Activated naive CD8-positive, alpha-beta T cell treated with anti-CD3 and anti-CD28 coated beads, Interleukin-2, amount 10 ng/mL, durations not matched to agents 7 days and 5 days (primary cell): ENCODE measurements around the gene ALDH16A1. TPM values are rescaled to one million over a fixed set of nuclear protein-coding genes. Genes with fewer than 3 reads are reported as not detected.
A peak's percentile ranks its signal among the peaks of the same experiment; 100 is the strongest.

ENCODE experiments used
- ATAC-seq: fragments of 150-1000 bp; cut with Tn5 transposase; one replicate; pipeline ENCODE4 v1.10.0; 2021; ENCODE audit warnings: low read depth, moderate library complexity
- POLR2A ChIA-PET: fragments of 350-600 bp; sonication (Branson Sonifier 250); formaldehyde crosslinking; loops from one replicate; lab custom pipeline; 2021; ENCODE audit warnings: antibody characterized with exemption; lab: Charles Lee
- DNase-seq: peaks from one replicate; pipeline ENCODE4 v3.0.0; 2021
- H3K27ac Mint-ChIP-seq: one replicate; pipeline ENCODE4 v1.8.0; 2022; ENCODE audit warnings: mild to moderate bottlenecking, mixed read lengths
- H3K27me3 Mint-ChIP-seq: one replicate; pipeline ENCODE4 v1.8.0; 2022; ENCODE audit warnings: mild to moderate bottlenecking, moderate library complexity, mixed read lengths
- H3K36me3 Mint-ChIP-seq: one replicate; pipeline ENCODE4 v1.8.0; 2021; ENCODE audit warnings: mild to moderate bottlenecking, mixed read lengths
- H3K4me1 Mint-ChIP-seq: one replicate; pipeline ENCODE4 v1.8.0; 2021; ENCODE audit warnings: mixed read lengths
- H3K4me3 Mint-ChIP-seq: one replicate; pipeline ENCODE4 v1.8.0; 2022; ENCODE audit warnings: mild to moderate bottlenecking, moderate library complexity, mixed read lengths
- H3K9me3 Mint-ChIP-seq: one replicate; pipeline ENCODE4 v1.8.0; 2021; ENCODE audit warnings: mixed read lengths
- total RNA-seq, 2 experiments: library from RNA; stranded (reverse); gene quantifications; one replicate each; pipeline ENCODE4 v1.2.3, GENCODE V29; 2021

Gene ALDH16A1
- 10 to 100 TPM; 41.8 to 42.9 TPM for total RNA-seq

DNA sequence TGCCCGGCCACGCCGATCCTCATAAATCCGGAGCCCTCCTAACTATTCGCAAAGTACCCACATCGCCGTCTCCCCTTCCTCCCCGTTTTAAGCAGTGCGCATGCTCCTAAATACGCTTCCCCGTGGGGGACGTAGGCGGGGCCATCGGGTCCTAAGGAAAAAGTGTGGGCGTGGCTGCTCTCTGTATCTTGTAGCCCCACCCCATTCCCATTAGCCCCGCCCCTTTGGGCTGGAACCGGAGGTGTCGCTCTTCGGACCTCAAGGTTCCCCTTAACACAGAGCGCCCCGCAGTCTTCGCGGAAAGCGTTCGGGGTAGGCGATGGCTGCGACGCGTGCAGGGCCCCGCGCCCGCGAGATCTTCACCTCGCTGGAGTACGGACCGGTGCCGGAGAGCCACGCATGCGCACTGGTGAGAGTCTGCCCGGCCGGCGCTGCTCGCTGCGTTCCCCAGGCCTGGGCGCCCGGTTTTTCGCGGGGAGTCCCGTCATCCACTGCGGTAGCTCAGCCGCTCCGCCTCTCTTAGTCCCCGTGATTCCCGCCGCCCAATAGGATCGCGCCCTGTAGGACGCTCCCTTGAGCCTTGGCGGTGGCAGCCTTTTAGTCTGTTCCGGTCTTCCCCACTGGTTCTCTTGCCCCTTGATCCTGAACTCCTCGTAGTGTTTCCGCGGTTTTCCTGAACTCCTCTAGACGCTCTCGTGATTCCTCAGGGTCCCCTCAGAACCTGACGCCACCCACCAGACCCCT is at the start of gene ALDH16A1:
TSS of gene ALDH16A1 (plus strand) at position 213 of the 744 bp plus-strand sequence. CDS start at position 320, 107 bp downstream.
- POLR2A ChIA-PET = interaction anchor here (0.5 to 5.1 kb wide), 21 partner anchors 9 to 1299 kb away, joined by 3 to 128 read pairs (median 4); partner anchors contain the start of genes FLT3LG, NOSIP, PRMT1 and PRRG2
- peak within 1 kb of the TSS; percentile 100 for H3K27ac Mint-ChIP-seq
- peak; percentile 99 for DNase-seq
- no peaks in the 10 kb centered on the region for H3K27me3 Mint-ChIP-seq
- H3K36me3 Mint-ChIP-seq = peaks cover 23% of the 10 kb centered on the region
- peak within 1 kb of the TSS; percentile 100 for H3K4me3 Mint-ChIP-seq
- no peaks in the 10 kb centered on the region for H3K9me3 Mint-ChIP-seq
- peaks cover 35% of the 10 kb centered on the region for H3K4me1 Mint-ChIP-seq
- ATAC-seq = peak; percentile 91

GRCh38 chr19:49403404-49404187 is 49.4 kb upstream of the ALDH16A1 start:
- Mint-ChIP-seq H3K4me1 (peaks cover 16% of the 10 kb centered on the region), H3K9me3 (no peaks in the 10 kb centered on the region), H3K27me3 (peaks cover 6% of the 10 kb centered on the region), H3K36me3 (no peaks in the 10 kb centered on the region), H3K27ac (no peak overlapping the region), H3K4me3 (no peak overlapping the region)
- no peak for DNase-seq
- no peak for ATAC-seq
- POLR2A ChIA-PET = interaction anchor here (0.6 to 0.9 kb wide), 2 partner anchors 50 to 91 kb away, joined by 3 read pairs; partner anchors contain the start of gene ALDH16A1

GRCh38 chr19:49407079-49407478 is 45.9 kb upstream of the ALDH16A1 start:
- no peaks in the 10 kb centered on the region for H3K36me3 Mint-ChIP-seq
- peaks cover 6% of the 10 kb centered on the region for H3K27me3 Mint-ChIP-seq
- DNase-seq = no peak
- POLR2A ChIA-PET = interaction anchor here (0.5 kb wide), 1 partner anchor 403 kb away, joined by 3 read pairs; no protein-coding TSS in a partner anchor
- peaks cover 42% of the 10 kb centered on the region for H3K4me1 Mint-ChIP-seq
- no peak overlapping the region for H3K27ac Mint-ChIP-seq
- H3K4me3 Mint-ChIP-seq = no peak overlapping the region
- no peak for ATAC-seq
- H3K9me3 Mint-ChIP-seq = no peaks in the 10 kb centered on the region

GRCh38 chr19:49407482-49408015 is 45.5 kb upstream of the ALDH16A1 start:
- ATAC-seq = no peak
- no peak for DNase-seq
- Mint-ChIP-seq H3K27me3 (peaks cover 6% of the 10 kb centered on the region), H3K4me3 (no peak overlapping the region), H3K4me1 (peaks cover 43% of the 10 kb centered on the region), H3K9me3 (no peaks in the 10 kb centered on the region), H3K36me3 (no peaks in the 10 kb centered on the region), H3K27ac (no peak overlapping the region)
- POLR2A ChIA-PET = interaction anchor here (0.9 kb wide), 1 partner anchor 62 kb away, joined by 3 read pairs; no protein-coding TSS in a partner anchor

DNA sequence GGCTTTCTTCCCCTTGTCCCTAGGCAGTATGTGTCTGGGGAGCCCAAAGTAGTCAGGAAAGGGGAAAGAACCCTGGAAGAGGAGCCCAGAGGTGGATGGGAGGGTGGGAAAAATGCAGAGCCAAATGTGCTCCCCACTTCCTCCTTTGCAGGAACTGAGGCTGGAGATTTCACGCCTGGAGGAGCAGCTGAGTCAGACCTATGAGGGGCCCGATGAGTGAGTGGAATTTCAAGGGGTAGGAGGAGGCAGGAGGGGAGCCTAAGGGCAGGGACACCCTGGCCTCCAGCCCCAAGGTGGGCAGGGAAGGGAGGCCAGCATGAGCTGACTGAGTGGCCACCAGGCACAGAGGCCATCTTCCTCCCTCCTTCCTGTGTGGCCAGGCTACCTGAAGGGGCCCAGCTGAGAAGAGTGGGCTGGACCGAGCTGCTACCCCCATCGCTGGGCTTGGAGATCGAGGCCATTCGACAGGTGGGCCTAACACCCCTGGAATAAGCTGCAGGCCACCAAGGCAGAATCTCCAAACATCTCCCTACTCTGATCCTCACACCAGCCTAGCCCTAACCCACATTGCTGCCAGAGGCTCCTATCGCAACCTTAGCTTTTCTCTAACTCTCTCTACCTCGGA is 44.1 kb upstream of the ALDH16A1 start:
- POLR2A ChIA-PET = interaction anchor here (0.6 to 3.2 kb wide), 4 partner anchors 17 to 75 kb away, joined by 3 to 16 read pairs (median 3); partner anchors contain the start of genes ALDH16A1 and GFY
- peak overlapping the region; percentile 88 for H3K27ac Mint-ChIP-seq
- H3K4me3 Mint-ChIP-seq = peak overlapping the region; percentile 77
- ATAC-seq (no peak), DNase-seq (no peak)
- peaks cover 5% of the 10 kb centered on the region for H3K27me3 Mint-ChIP-seq
- no peaks in the 10 kb centered on the region for H3K36me3 Mint-ChIP-seq
- peaks cover 43% of the 10 kb centered on the region for H3K4me1 Mint-ChIP-seq
- no peaks in the 10 kb centered on the region for H3K9me3 Mint-ChIP-seq

- Mint-ChIP-seq H3K9me3 (no peaks in the 10 kb centered on the region), H3K36me3 (no peaks in the 10 kb centered on the region), H3K4me1 (peaks cover 43% of the 10 kb centered on the region), H3K27ac (peak overlapping the region; percentile 88), H3K4me3 (peak overlapping the region; percentile 77), H3K27me3 (peaks cover 4% of the 10 kb centered on the region)
- DNase-seq = no peak
- POLR2A ChIA-PET = interaction anchor here (0.6 to 3.2 kb wide), 5 partner anchors 17 to 76 kb away, joined by 3 to 16 read pairs (median 3); partner anchors contain the start of genes ALDH16A1 and GFY
- peak; percentile 73 for ATAC-seq
Observed at GRCh38 chr19:49409441-49410029, 43.5 kb upstream of the ALDH16A1 start.

DNA sequence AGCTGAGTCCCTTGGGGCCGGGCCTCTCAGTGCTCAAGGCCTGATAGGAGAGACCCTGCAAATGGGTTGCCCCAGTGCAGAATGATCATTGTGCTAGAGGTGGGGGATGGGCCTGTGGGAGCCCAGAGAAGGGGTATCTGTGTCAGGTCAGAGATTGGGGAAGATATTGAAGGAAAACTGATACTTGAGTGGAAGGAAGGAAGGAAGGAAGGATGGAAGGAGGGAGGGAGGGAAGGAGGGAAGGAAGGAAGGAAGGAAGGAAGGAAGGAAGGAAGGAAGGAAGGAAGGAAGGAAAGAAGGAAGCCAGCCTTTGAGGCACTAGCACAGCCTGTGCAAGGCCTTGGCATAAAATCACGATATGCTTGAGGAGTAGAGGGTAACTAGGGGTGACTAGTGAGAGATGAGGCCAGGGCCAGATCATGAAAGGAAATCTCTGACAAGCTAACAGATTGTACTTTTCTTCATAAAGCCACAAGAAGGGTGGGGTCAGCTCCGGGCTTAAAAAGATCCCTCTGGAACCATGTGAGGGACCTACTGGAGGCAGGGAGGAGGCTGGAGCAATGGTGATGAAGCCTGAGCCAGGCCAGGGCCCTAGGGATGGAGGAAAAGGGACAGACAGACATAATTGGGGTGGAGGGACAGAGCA is 41.2 kb upstream of the ALDH16A1 start:
- peaks cover 7% of the 10 kb centered on the region for H3K27me3 Mint-ChIP-seq
- no peak for DNase-seq
- peaks cover 42% of the 10 kb centered on the region for H3K4me1 Mint-ChIP-seq
- no peak for ATAC-seq
- POLR2A ChIA-PET = interaction anchor here (1.7 to 3.2 kb wide), 2 partner anchors 12 to 15 kb away, joined by 6 to 16 read pairs; partner anchors contain the start of genes GFY and PTH2
- no peaks in the 10 kb centered on the region for H3K36me3 Mint-ChIP-seq
- no peaks in the 10 kb centered on the region for H3K9me3 Mint-ChIP-seq
- peak overlapping the region; percentile 59 for H3K27ac Mint-ChIP-seq
- H3K4me3 Mint-ChIP-seq = no peak overlapping the region

DNA sequence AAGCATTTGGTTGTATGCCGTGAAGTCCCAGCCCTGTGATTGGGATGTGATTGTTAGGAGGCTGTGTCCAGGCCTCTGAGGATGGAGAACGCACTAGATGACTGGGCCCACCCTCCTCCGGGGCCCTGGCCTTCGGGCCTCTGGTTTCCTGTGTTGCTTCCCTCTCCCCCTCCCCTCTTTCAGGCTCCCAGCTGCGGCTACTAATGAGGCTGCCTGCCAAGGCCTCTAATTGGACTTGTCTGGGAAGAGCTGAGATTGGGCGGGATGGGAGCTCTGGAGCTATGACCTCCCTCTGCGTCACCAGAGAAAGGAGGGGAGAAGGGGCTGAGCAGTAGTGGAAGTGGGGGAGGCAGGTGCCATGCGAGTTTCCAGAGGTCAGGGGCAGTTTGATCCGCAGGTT is 39.7 kb upstream of the ALDH16A1 start:
- POLR2A ChIA-PET = interaction anchor here (1.4 kb wide), 1 partner anchor 9 kb away, joined by 4 read pairs; the partner anchor contains the start of gene PTH2
- peaks cover 11% of the 10 kb centered on the region for H3K27me3 Mint-ChIP-seq
- H3K27ac Mint-ChIP-seq = no peak overlapping the region
- ATAC-seq = no peak
- no peaks in the 10 kb centered on the region for H3K36me3 Mint-ChIP-seq
- no peak for DNase-seq
- H3K4me1 Mint-ChIP-seq = peaks cover 33% of the 10 kb centered on the region
- H3K4me3 Mint-ChIP-seq = no peak overlapping the region
- no peaks in the 10 kb centered on the region for H3K9me3 Mint-ChIP-seq

DNA sequence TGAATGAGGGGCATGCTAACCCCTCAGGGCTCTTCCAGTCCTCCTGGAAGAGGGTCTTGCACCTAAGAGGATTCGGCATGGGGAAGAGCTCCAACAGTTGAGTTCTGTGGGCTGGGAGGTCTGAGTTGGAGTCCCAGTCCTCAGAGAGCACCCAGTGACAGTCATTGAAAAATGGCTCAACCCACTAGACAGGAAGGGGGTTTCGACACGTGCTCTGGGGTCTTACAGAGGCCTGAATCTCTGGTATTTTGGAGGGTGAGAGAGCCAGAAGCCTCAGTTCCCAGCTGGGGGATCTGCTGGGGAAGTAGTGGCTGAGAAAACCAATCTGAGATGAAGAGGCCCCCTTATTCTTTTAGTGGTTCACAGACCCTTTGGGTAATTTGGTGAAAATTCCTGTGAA is 38.8 kb upstream of the ALDH16A1 start:
- H3K4me1 Mint-ChIP-seq = peaks cover 25% of the 10 kb centered on the region
- no peaks in the 10 kb centered on the region for H3K36me3 Mint-ChIP-seq
- POLR2A ChIA-PET = no interaction called here
- H3K27ac Mint-ChIP-seq = no peak overlapping the region
- peaks cover 20% of the 10 kb centered on the region for H3K27me3 Mint-ChIP-seq
- ATAC-seq = no peak
- DNase-seq = no peak
- H3K4me3 Mint-ChIP-seq = no peak overlapping the region
- no peaks in the 10 kb centered on the region for H3K9me3 Mint-ChIP-seq

- peaks cover 30% of the 10 kb centered on the region for H3K27me3 Mint-ChIP-seq
- H3K27ac Mint-ChIP-seq = no peak overlapping the region
- POLR2A ChIA-PET = no interaction called here
- peaks cover 15% of the 10 kb centered on the region for H3K4me1 Mint-ChIP-seq
- ATAC-seq (no peak), DNase-seq (no peak)
- no peak overlapping the region for H3K4me3 Mint-ChIP-seq
- H3K36me3 Mint-ChIP-seq = no peaks in the 10 kb centered on the region
- H3K9me3 Mint-ChIP-seq = no peaks in the 10 kb centered on the region
Observed at GRCh38 chr19:49415102-49415809, 37.8 kb upstream of the ALDH16A1 start.

- POLR2A ChIA-PET = interaction anchor here (1.3 kb wide), 1 partner anchor 55 kb away, joined by 3 read pairs; no protein-coding TSS in a partner anchor
- peak overlapping the region; percentile 57 for H3K27ac Mint-ChIP-seq
Observed at GRCh38 chr19:49415810-49416200, 37.2 kb upstream of the ALDH16A1 start.

More at GRCh38 chr19:49415810-49416200, 37.2 kb upstream of the ALDH16A1 start:
- H3K4me3 Mint-ChIP-seq = no peak overlapping the region
- H3K9me3 Mint-ChIP-seq = no peaks in the 10 kb centered on the region
- no peak for DNase-seq
- peaks cover 35% of the 10 kb centered on the region for H3K27me3 Mint-ChIP-seq
- peaks cover 14% of the 10 kb centered on the region for H3K4me1 Mint-ChIP-seq
- no peak for ATAC-seq
- H3K36me3 Mint-ChIP-seq = no peaks in the 10 kb centered on the region
